Measurements from ENCODE around the gene PDE9A. TPM values are rescaled to one million over a fixed set of nuclear protein-coding genes. Genes with fewer than 3 reads are reported as not detected.

Gene PDE9A
- total and polyA plus RNA-seq, 9 donors = 6.0 to 11.3 (median 9.3) TPM

GRCh38 chr21:42765656-42766055, 112.2 kb downstream of the PDE9A start:
- Histone ChIP-seq H3K9me3 (replicated peaks; ENCODE audit: control insufficient read depth, low read depth, low read length) (no peaks in the 10 kb centered on the region), H3K4me3 (ENCODE audit: low read length) (no peak overlapping the region), H3K4me1 (ENCODE audit: control insufficient read depth, insufficient read depth, low read length) (peaks cover 3% of the 10 kb centered on the region), H3K36me3 (ENCODE audit: control insufficient read depth, insufficient read depth, low read length) (peaks cover 50% of the 10 kb centered on the region), H3K27ac (ENCODE audit: low read length) (no peak overlapping the region), H3K27me3 (ENCODE audit: control insufficient read depth, insufficient read depth, low read length) (no peaks in the 10 kb centered on the region)
- DNase-seq = no peak
- WGBS (ENCODE audit: insufficient coverage) = 100% methylated on average over 1 of the region's 4 CpGs

GRCh38 chr21:42766739-42767560, 113.5 kb downstream of the PDE9A start:
- peaks cover 62% of the 10 kb centered on the region for H3K36me3 ChIP-seq (ENCODE audit: control insufficient read depth, insufficient read depth, low read length)
- H3K27ac ChIP-seq (ENCODE audit: low read length) = no peak overlapping the region
- H3K27me3 ChIP-seq (ENCODE audit: control insufficient read depth, insufficient read depth, low read length) = no peaks in the 10 kb centered on the region
- H3K4me1 ChIP-seq (ENCODE audit: control insufficient read depth, insufficient read depth, low read length) = no peaks in the 10 kb centered on the region
- DNase-seq = no peak
- H3K4me3 ChIP-seq (ENCODE audit: low read length) = no peak overlapping the region
- no peaks in the 10 kb centered on the region for H3K9me3 ChIP-seq (replicated peaks; ENCODE audit: control insufficient read depth, low read depth, low read length)
- WGBS (ENCODE audit: insufficient coverage) = 73% methylated on average over 23 of the region's 27 CpGs

- H3K9me3 ChIP-seq (replicated peaks; ENCODE audit: control insufficient read depth, low read depth, low read length) = no peaks in the 10 kb centered on the region
- H3K4me3 ChIP-seq (ENCODE audit: low read length) = no peak overlapping the region
- H3K27me3 ChIP-seq (ENCODE audit: control insufficient read depth, insufficient read depth, low read length) = no peaks in the 10 kb centered on the region
- H3K36me3 ChIP-seq (ENCODE audit: control insufficient read depth, insufficient read depth, low read length) = peaks cover 67% of the 10 kb centered on the region
- WGBS (ENCODE audit: insufficient coverage) = 96% methylated on average over 8 of the region's 8 CpGs
- H3K27ac ChIP-seq (ENCODE audit: low read length) = no peak overlapping the region
- no peaks in the 10 kb centered on the region for H3K4me1 ChIP-seq (ENCODE audit: control insufficient read depth, insufficient read depth, low read length)
- no peak for DNase-seq
Observed at GRCh38 chr21:42767561-42767835, 114.1 kb downstream of the PDE9A start.

- peaks cover 61% of the 10 kb centered on the region for H3K36me3 ChIP-seq (ENCODE audit: control insufficient read depth, insufficient read depth, low read length)
- H3K27ac ChIP-seq (ENCODE audit: low read length) = no peak overlapping the region
- H3K27me3 ChIP-seq (ENCODE audit: control insufficient read depth, insufficient read depth, low read length) = no peaks in the 10 kb centered on the region
- no peaks in the 10 kb centered on the region for H3K9me3 ChIP-seq (replicated peaks; ENCODE audit: control insufficient read depth, low read depth, low read length)
- no peaks in the 10 kb centered on the region for H3K4me1 ChIP-seq (ENCODE audit: control insufficient read depth, insufficient read depth, low read length)
- 91% methylated on average over 6 of the region's 21 CpGs for WGBS (ENCODE audit: insufficient coverage)
- no peak for DNase-seq
- no peak overlapping the region for H3K4me3 ChIP-seq (ENCODE audit: low read length)
Observed at GRCh38 chr21:42768324-42769121, 115.1 kb downstream of the PDE9A start.

GRCh38 chr21:42769183-42769819, 115.9 kb downstream of the PDE9A start:
- Histone ChIP-seq H3K4me1 (ENCODE audit: control insufficient read depth, insufficient read depth, low read length) (no peaks in the 10 kb centered on the region), H3K4me3 (ENCODE audit: low read length) (no peak overlapping the region), H3K27me3 (ENCODE audit: control insufficient read depth, insufficient read depth, low read length) (no peaks in the 10 kb centered on the region), H3K27ac (ENCODE audit: low read length) (no peak overlapping the region), H3K9me3 (replicated peaks; ENCODE audit: control insufficient read depth, low read depth, low read length) (no peaks in the 10 kb centered on the region), H3K36me3 (ENCODE audit: control insufficient read depth, insufficient read depth, low read length) (peaks cover 56% of the 10 kb centered on the region)
- WGBS (ENCODE audit: insufficient coverage) = 74% methylated on average over 9 of the region's 9 CpGs
- no peak for DNase-seq

- Histone ChIP-seq H3K4me3 (ENCODE audit: low read length) (no peak overlapping the region), H3K27me3 (ENCODE audit: control insufficient read depth, insufficient read depth, low read length) (no peaks in the 10 kb centered on the region), H3K36me3 (ENCODE audit: control insufficient read depth, insufficient read depth, low read length) (peaks cover 55% of the 10 kb centered on the region), H3K4me1 (ENCODE audit: control insufficient read depth, insufficient read depth, low read length) (no peaks in the 10 kb centered on the region), H3K27ac (ENCODE audit: low read length) (no peak overlapping the region), H3K9me3 (replicated peaks; ENCODE audit: control insufficient read depth, low read depth, low read length) (no peaks in the 10 kb centered on the region)
- 90% methylated on average over 24 of the region's 28 CpGs for WGBS (ENCODE audit: insufficient coverage)
- DNase-seq = no peak
Observed at GRCh38 chr21:42769820-42770716, 116.6 kb downstream of the PDE9A start.

- H3K4me3 ChIP-seq (ENCODE audit: low read length) = no peak overlapping the region
- no peaks in the 10 kb centered on the region for H3K9me3 ChIP-seq (replicated peaks; ENCODE audit: control insufficient read depth, low read depth, low read length)
- H3K27me3 ChIP-seq (ENCODE audit: control insufficient read depth, insufficient read depth, low read length) = no peaks in the 10 kb centered on the region
- DNase-seq = no peak
- H3K4me1 ChIP-seq (ENCODE audit: control insufficient read depth, insufficient read depth, low read length) = no peaks in the 10 kb centered on the region
- no peak overlapping the region for H3K27ac ChIP-seq (ENCODE audit: low read length)
- WGBS (ENCODE audit: insufficient coverage) = 90% methylated on average over 25 of the region's 27 CpGs
- peaks cover 49% of the 10 kb centered on the region for H3K36me3 ChIP-seq (ENCODE audit: control insufficient read depth, insufficient read depth, low read length)
Observed at GRCh38 chr21:42770717-42771502, 117.5 kb downstream of the PDE9A start.

GRCh38 chr21:42771503-42771805, 118.0 kb downstream of the PDE9A start:
- Histone ChIP-seq H3K9me3 (replicated peaks; ENCODE audit: control insufficient read depth, low read depth, low read length) (no peaks in the 10 kb centered on the region), H3K4me3 (ENCODE audit: low read length) (no peak overlapping the region), H3K27me3 (ENCODE audit: control insufficient read depth, insufficient read depth, low read length) (no peaks in the 10 kb centered on the region), H3K36me3 (ENCODE audit: control insufficient read depth, insufficient read depth, low read length) (peaks cover 47% of the 10 kb centered on the region), H3K27ac (ENCODE audit: low read length) (no peak overlapping the region), H3K4me1 (ENCODE audit: control insufficient read depth, insufficient read depth, low read length) (no peaks in the 10 kb centered on the region)
- no peak for DNase-seq
- 95% methylated on average over 11 of the region's 12 CpGs for WGBS (ENCODE audit: insufficient coverage)

- no peak overlapping the region for H3K4me3 ChIP-seq (ENCODE audit: low read length)
Observed at GRCh38 chr21:42775123-42775522, 121.7 kb downstream of the PDE9A start.

More at GRCh38 chr21:42775123-42775522, 121.7 kb downstream of the PDE9A start:
- peaks cover 15% of the 10 kb centered on the region for H3K27me3 ChIP-seq (ENCODE audit: control insufficient read depth, insufficient read depth, low read length)
- no peaks in the 10 kb centered on the region for H3K9me3 ChIP-seq (replicated peaks; ENCODE audit: control insufficient read depth, low read depth, low read length)
- peaks cover 23% of the 10 kb centered on the region for H3K36me3 ChIP-seq (ENCODE audit: control insufficient read depth, insufficient read depth, low read length)
- no peaks in the 10 kb centered on the region for H3K4me1 ChIP-seq (ENCODE audit: control insufficient read depth, insufficient read depth, low read length)
- no peak for DNase-seq
- 83% methylated on average over 4 of the region's 12 CpGs for WGBS (ENCODE audit: insufficient coverage)
- no peak overlapping the region for H3K27ac ChIP-seq (ENCODE audit: low read length)

Data from muscle of leg (tissue), 11 donors.